BJ (cell line): ENCODE data around the gene ACP1. TPM values are rescaled to one million over a fixed set of nuclear protein-coding genes. Genes with fewer than 3 reads are reported as not detected.
A peak's percentile ranks its signal among the peaks of the same experiment; 100 is the strongest.

Experiments used
- CTCF ChIA-PET: fragments of 350-600 bp; formaldehyde crosslinking; extraction: SDS; loops from one replicate; lab custom pipeline; 2021; ENCODE audit warnings: antibody characterized with exemption, inconsistent platforms; lab: Yijun Ruan, JAX
- POLR2A ChIA-PET: fragments of 300-600 bp; sonication (Branson Sonifier 250); formaldehyde crosslinking; extraction: SDS; loops from one replicate; lab custom pipeline; 2021; ENCODE audit warnings: antibody characterized with exemption; lab: Charles Lee
- DNase-seq: peaks from one replicate; pipeline ENCODE4 v3.0.0-alpha.2; 2011; ENCODE audit warnings: low read depth
- H3K27me3 ChIP-seq: 2 replicates; pipeline ENCODE4 v1.6.0; 2011; ENCODE audit warnings: low read length; ENCODE audit not compliant: control insufficient read depth, insufficient read depth
- H3K36me3 ChIP-seq: 2 replicates; pipeline ENCODE4 v1.5.1; 2011; ENCODE audit warnings: low read length; ENCODE audit not compliant: control insufficient read depth, insufficient read depth
- H3K4me3 ChIP-seq: 2 replicates; pipeline ENCODE4 v1.5.1; 2011; ENCODE audit warnings: low read depth, mild to moderate bottlenecking, control low read depth, low read length
- polyA plus RNA-seq: library from polyadenylated mRNA; depleted of rRNA; stranded (reverse); fragments of >200 nt; gene quantifications from 2 replicates; pipeline ENCODE4 v1.2.3, GENCODE V29; 2011
- TF ChIP-seq, protein P1 (sequence below): IDR thresholded peaks from 2 replicates; pipeline ENCODE4 v1.5.1; 2011; ENCODE audit warnings: low read depth, mild to moderate bottlenecking, control low read depth, inconsistent platforms, low read length, moderate library complexity; ENCODE audit not compliant: insufficient read depth

The ACP1 gene
- polyA plus RNA-seq, 1 experiment, result 135 TPM

DNA sequence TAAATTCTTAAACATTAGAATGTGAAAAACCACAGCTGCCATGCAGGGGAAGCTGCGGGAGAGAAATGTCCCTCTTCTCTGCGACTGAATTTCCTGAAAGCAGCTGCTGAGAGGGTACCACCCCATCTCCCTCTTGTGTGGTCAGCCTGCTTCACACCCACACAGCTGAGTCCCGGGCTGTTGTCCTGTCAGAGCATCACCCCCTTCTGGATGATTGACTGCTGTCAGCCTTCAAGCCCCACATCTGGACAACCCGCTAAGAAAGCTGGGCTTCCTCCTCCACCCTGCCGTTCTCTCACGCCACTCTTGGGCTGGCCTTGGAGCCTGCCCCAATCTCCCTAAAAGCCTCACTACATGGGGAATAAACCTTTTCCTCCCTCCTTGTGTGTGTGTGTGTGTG is 26.9 kb upstream of the ACP1 start:
- H3K36me3 ChIP-seq, result peaks cover 3% of the 10 kb centered on the region; the same call in 1 of the 2 replicates
- ChIA-PET CTCF (interaction anchor here (0.7 to 1.8 kb wide), 4 partner anchors 9 to 703 kb away, joined by 3 to 6 read pairs (median 4); no protein-coding TSS in a partner anchor), POLR2A (no interaction called here)
- TF ChIP-seq, protein P1, sequence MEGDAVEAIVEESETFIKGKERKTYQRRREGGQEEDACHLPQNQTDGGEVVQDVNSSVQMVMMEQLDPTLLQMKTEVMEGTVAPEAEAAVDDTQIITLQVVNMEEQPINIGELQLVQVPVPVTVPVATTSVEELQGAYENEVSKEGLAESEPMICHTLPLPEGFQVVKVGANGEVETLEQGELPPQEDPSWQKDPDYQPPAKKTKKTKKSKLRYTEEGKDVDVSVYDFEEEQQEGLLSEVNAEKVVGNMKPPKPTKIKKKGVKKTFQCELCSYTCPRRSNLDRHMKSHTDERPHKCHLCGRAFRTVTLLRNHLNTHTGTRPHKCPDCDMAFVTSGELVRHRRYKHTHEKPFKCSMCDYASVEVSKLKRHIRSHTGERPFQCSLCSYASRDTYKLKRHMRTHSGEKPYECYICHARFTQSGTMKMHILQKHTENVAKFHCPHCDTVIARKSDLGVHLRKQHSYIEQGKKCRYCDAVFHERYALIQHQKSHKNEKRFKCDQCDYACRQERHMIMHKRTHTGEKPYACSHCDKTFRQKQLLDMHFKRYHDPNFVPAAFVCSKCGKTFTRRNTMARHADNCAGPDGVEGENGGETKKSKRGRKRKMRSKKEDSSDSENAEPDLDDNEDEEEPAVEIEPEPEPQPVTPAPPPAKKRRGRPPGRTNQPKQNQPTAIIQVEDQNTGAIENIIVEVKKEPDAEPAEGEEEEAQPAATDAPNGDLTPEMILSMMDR, result no peak
- H3K27me3 ChIP-seq, result no peaks in the 10 kb centered on the region
- H3K4me3 ChIP-seq, result no peak overlapping the region
- no peak for DNase-seq

DNA sequence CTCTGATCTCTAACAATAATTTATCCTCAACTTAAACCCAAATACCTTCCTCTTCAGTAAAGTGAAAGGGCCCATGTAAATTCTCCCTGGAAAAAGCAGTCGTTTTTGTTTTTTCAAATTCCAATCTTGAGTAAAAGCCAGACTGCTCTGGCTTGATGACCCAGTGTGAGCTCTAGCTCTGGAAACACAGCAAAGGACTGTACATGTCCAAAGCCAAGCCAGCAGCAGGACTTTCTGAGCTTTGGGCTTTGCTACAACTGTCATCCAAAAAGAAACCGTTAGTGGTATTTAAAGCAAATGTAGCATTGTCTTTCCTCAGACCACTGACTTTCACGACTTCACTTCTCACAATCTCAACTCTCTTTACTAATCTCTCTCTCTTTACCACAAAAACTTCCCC is 26.3 kb upstream of the ACP1 start:
- Histone ChIP-seq H3K27me3 (no peaks in the 10 kb centered on the region), H3K4me3 (no peak overlapping the region), H3K36me3 (peaks cover 3% of the 10 kb centered on the region; the same call in 1 of the 2 replicates)
- POLR2A ChIA-PET, result no interaction called here
- no peak for DNase-seq
- TF ChIP-seq, protein P1, result no peak
- CTCF ChIA-PET, result interaction anchor here (0.7 to 1.8 kb wide), 4 partner anchors 9 to 702 kb away, joined by 3 to 6 read pairs (median 4); no protein-coding TSS in a partner anchor

DNA sequence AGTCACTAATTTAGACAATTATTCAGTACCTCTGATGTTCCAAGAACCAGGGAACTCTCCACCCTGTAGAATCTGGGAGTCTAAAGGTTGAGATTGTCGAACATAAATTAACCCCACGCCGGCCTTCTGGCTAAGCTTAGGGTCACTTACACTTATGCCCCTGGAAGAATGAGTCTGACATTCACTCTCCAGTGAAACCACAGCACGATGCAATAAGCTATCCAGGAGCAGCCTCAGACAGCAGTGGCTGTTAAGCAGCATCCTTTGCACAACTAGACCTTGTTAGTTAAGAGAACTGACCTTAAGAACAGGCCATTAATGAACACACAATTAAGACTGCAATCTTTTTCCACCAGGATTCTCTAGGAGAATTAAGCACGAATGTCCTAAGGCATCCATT is 25.9 kb upstream of the ACP1 start:
- ChIA-PET CTCF (interaction anchor here (1.8 to 2.0 kb wide), 2 partner anchors 51 kb away, joined by 4 to 6 read pairs; no protein-coding TSS in a partner anchor), POLR2A (no interaction called here)
- TF ChIP-seq, protein P1, result no peak
- peaks cover 3% of the 10 kb centered on the region; the same call in 1 of the 2 replicates for H3K36me3 ChIP-seq
- H3K27me3 ChIP-seq, result no peaks in the 10 kb centered on the region
- no peak for DNase-seq
- no peak overlapping the region for H3K4me3 ChIP-seq

DNA sequence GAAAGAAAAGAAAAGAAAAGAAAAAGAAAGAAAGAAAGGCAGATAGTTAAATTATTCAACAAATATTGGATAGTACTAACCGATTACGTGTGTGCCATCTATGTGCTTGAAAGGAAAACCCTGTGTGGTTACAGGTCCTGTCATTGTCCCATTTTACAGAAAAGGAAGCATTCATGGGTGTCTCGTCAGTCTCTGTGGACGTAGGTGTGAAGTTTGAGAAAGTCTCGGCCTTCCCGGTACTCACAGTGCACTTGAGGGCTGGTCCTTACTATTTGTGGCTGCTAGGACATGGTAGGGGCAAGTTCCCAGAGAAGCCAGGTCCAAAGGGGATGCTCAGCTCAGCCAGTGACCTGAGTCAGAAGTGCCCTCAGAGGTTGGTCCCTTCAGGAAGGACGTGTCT is 20.2 kb upstream of the ACP1 start:
- TF ChIP-seq, protein P1, result no peak
- peaks cover 8% of the 10 kb centered on the region for H3K36me3 ChIP-seq
- H3K4me3 ChIP-seq, result no peak overlapping the region
- POLR2A ChIA-PET, result no interaction called here
- CTCF ChIA-PET, result interaction anchor here (0.7 to 4.2 kb wide), 2 partner anchors 10 to 45 kb away, joined by 3 to 31 read pairs; partner anchors contain the start of gene ALKAL2
- no peak for DNase-seq
- H3K27me3 ChIP-seq, result no peaks in the 10 kb centered on the region

DNA sequence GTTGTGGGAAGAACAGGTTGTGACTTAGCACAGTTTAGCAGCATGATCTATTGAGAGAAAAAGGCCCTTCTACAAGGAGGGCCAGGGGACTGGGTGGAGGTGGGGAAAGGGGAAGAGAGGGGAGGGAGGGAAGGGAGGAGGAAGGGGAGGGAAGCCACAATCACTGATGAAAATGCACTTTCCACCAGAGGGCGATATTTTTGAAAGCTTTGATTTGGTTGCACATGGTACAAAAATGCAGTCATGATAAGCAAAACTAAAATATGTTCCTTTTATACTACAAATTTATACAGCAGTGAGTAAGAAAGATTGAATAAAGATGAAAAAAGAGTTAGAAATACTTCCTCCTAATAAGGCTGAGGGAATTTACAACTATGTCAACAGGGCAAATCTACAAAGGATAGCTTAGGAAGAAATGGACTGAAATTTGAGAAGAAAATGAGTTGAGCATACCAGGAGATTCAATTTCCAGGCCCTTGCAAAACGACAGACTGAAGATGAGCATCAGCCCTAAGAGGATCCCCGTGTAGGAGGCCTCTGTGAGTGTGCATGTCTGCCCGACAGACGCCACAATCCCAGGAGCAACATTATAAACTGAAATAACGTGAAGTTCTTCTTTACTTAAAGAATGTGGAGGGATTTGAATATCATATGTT is 18.1 kb upstream of the ACP1 start:
- TF ChIP-seq, protein P1, result peak; percentile 67
- peaks cover 5% of the 10 kb centered on the region for H3K36me3 ChIP-seq
- no peak overlapping the region for H3K4me3 ChIP-seq
- H3K27me3 ChIP-seq, result no peaks in the 10 kb centered on the region
- peak; percentile 17 for DNase-seq
- ChIA-PET POLR2A (no interaction called here), CTCF (interaction anchor here (1.0 to 4.2 kb wide), 17 partner anchors 9 to 400 kb away, joined by 3 to 31 read pairs (median 5); partner anchors contain the start of gene ALKAL2)
